ENCODE data around the gene FREM1. TPM values are rescaled to one million over a fixed set of nuclear protein-coding genes. Genes with fewer than 3 reads are reported as not detected.

The FREM1 gene
- total RNA-seq, 1 donor from 2014 or later = 0.85 TPM

GRCh38 chr9:14895806-14896205, 14.4 kb downstream of the FREM1 start:
- Histone ChIP-seq H3K27me3 (no peaks in the 10 kb centered on the region), H3K36me3 (no peaks in the 10 kb centered on the region), H3K9me3 (no peaks in the 10 kb centered on the region), H3K27ac (no peak overlapping the region), H3K4me1 (peaks cover 0 to 6% of the 10 kb centered on the region in 2 donors), H3K4me3 (no peak overlapping the region)
- DNase-seq (ENCODE audit: low spot score in 2 of 2) = no peak
- TF ChIP-seq CTCF (IDR thresholded peaks at IDR 0.05) = no peak
- intact Hi-C loops (cut with DNase I) = no loop called here

GRCh38 chr9:14893280-14893679, 16.9 kb downstream of the FREM1 start:
- intact Hi-C loops (cut with DNase I) = no loop called here
- no peak for DNase-seq (ENCODE audit: low spot score in 2 of 2)
- Histone ChIP-seq H3K4me3 (no peak overlapping the region), H3K27me3 (no peaks in the 10 kb centered on the region), H3K4me1 (peaks cover 0 to 6% of the 10 kb centered on the region in 2 donors), H3K27ac (no peak overlapping the region), H3K36me3 (no peaks in the 10 kb centered on the region), H3K9me3 (no peaks in the 10 kb centered on the region)
- no peak for TF ChIP-seq CTCF (IDR thresholded peaks at IDR 0.05)

GRCh38 chr9:14891332-14891731, 18.9 kb downstream of the FREM1 start:
- no peak overlapping the region for H3K27ac ChIP-seq
- no peaks in the 10 kb centered on the region for H3K27me3 ChIP-seq
- intact Hi-C loops (cut with DNase I) = no loop called here
- H3K9me3 ChIP-seq = no peaks in the 10 kb centered on the region
- H3K4me3 ChIP-seq = no peak overlapping the region
- no peaks in the 10 kb centered on the region for H3K36me3 ChIP-seq
- no peak for DNase-seq (ENCODE audit: low spot score in 2 of 2)
- H3K4me1 ChIP-seq = peaks cover 0 to 6% of the 10 kb centered on the region in 2 donors
- no peak for TF ChIP-seq CTCF (IDR thresholded peaks at IDR 0.05)

GRCh38 chr9:14889451-14889850, 20.8 kb downstream of the FREM1 start:
- intact Hi-C loops (cut with DNase I) = no loop called here
- no peaks in the 10 kb centered on the region for H3K27me3 ChIP-seq
- peaks cover 0 to 6% of the 10 kb centered on the region in 2 donors for H3K4me1 ChIP-seq
- H3K9me3 ChIP-seq = no peaks in the 10 kb centered on the region
- no peak for TF ChIP-seq CTCF (IDR thresholded peaks at IDR 0.05)
- no peak overlapping the region for H3K27ac ChIP-seq
- no peak overlapping the region for H3K4me3 ChIP-seq
- no peak for DNase-seq (ENCODE audit: low spot score in 2 of 2)
- H3K36me3 ChIP-seq = no peaks in the 10 kb centered on the region

- H3K9me3 ChIP-seq = no peaks in the 10 kb centered on the region
- H3K4me3 ChIP-seq = no peak overlapping the region
- H3K27me3 ChIP-seq = no peaks in the 10 kb centered on the region
- DNase-seq (ENCODE audit: low spot score in 2 of 2) = no peak
- no peaks in the 10 kb centered on the region for H3K36me3 ChIP-seq
- H3K4me1 ChIP-seq = peaks cover 0 to 5% of the 10 kb centered on the region in 2 donors
- intact Hi-C loops (cut with DNase I) = no loop called here
- no peak for TF ChIP-seq CTCF (IDR thresholded peaks at IDR 0.05)
- H3K27ac ChIP-seq = no peak overlapping the region
These were observed 21.4 kb downstream of the FREM1 start for GRCh38 chr9:14888875-14889274.

- no peak for TF ChIP-seq CTCF (IDR thresholded peaks at IDR 0.05)
- H3K9me3 ChIP-seq = no peaks in the 10 kb centered on the region
- H3K36me3 ChIP-seq = no peaks in the 10 kb centered on the region
- no peaks in the 10 kb centered on the region for H3K27me3 ChIP-seq
- intact Hi-C loops (cut with DNase I) = no loop called here
- DNase-seq (ENCODE audit: low spot score in 2 of 2) = no peak
- H3K4me3 ChIP-seq = no peak overlapping the region
- H3K4me1 ChIP-seq = peaks cover 0 to 8% of the 10 kb centered on the region in 2 donors
- H3K27ac ChIP-seq = no peak overlapping the region
These were observed 22.0 kb downstream of the FREM1 start for GRCh38 chr9:14888272-14888671.

Measured in ascending aorta (tissue), 2 donors.